Gastroesophageal sphincter (tissue), 4 donors: ENCODE data around the gene CYTH3. TPM values are rescaled to one million over a fixed set of nuclear protein-coding genes. Genes with fewer than 3 reads are reported as not detected.

Experiments used
- ATAC-seq: fragments of 150-250 bp; one replicate; pipeline ENCODE4 v1.9.1; 2016; ENCODE audit warnings: mild to moderate bottlenecking, moderate library complexity
- H3K27ac ChIP-seq, 4 donors: fragments of 200-600 bp; sonication (generic) in 3 of 4; 1 replicate in 3 of 4; 2 replicates in 1 of 4; pipeline ENCODE4 v1.5.1; 2016 to 2019
- H3K27me3 ChIP-seq: fragments of 200-600 bp; sonication (generic); one replicate; pipeline ENCODE4 v1.5.1; 2019
- H3K36me3 ChIP-seq, 2 donors: fragments of 200-600 bp; sonication (generic); one replicate each; pipeline ENCODE4 v1.5.1; 2019; ENCODE audit warnings: control low read depth in 1 of 2
- H3K4me1 ChIP-seq, 3 donors: fragments of 200-600 bp; sonication (generic); 1 replicate in 2 of 3; 2 replicates in 1 of 3; pipeline ENCODE4 v1.5.1; 2016 to 2019; ENCODE audit warnings: control low read depth in 2 of 3
- H3K4me3 ChIP-seq, 2 donors: fragments of 200-600 bp; sonication (generic); one replicate each; pipeline ENCODE4 v1.5.1; 2019; ENCODE audit warnings: mild to moderate bottlenecking in 1 of 2, moderate library complexity in 1 of 2
- H3K9me3 ChIP-seq, 3 donors: fragments of 200-600 bp; sonication (generic); one replicate each; pipeline ENCODE4 v1.5.1; 2017 to 2019; ENCODE audit warnings: control low read depth in 2 of 3
- EP300 ChIP-seq: sonication (generic); formaldehyde crosslinking; IDR thresholded peaks from one replicate; pipeline ENCODE4 v1.6.1; 2017; ENCODE audit warnings: antibody characterized with exemption, mild to moderate bottlenecking
- POLR2A ChIP-seq, 2 donors: fragments of 450-650 bp; IDR thresholded peaks; one replicate each; pipeline ENCODE4 v1.6.1; 2017; ENCODE audit warnings: antibody characterized with exemption in 2 of 2, mild to moderate bottlenecking in 2 of 2, moderate library complexity in 1 of 2
- POLR2AphosphoS5 ChIP-seq: sonication (generic); formaldehyde crosslinking; IDR thresholded peaks from one replicate; pipeline ENCODE4 v1.6.1; 2017; ENCODE audit warnings: antibody characterized with exemption
- WGBS, 2 donors: methylation state at CpG; one replicate each; pipeline ENCODE4 v1.1.5; 2018; ENCODE audit warnings: low coverage in 1 of 2; 5-methylcytosine and 5-hydroxymethylcytosine counted together
- small RNA-seq, 4 donors: library from RNA; depleted of rRNA; stranded (forward); fragments of <200 nt; gene quantifications; one replicate each; pipeline ENCODE3, GENCODE V24; 2016
- total RNA-seq, 4 donors: library from RNA; depleted of rRNA; stranded (reverse); fragments of >200 nt; gene quantifications; one replicate each; pipeline ENCODE4 v1.1.0, GENCODE V29; 2016
- TF ChIP-seq, protein P1 (sequence below), 4 experiments: fragments of 200-600 bp in 2 of 4; fragments of 450-650 bp in 2 of 4; sonication (generic) in 1 of 4; IDR thresholded peaks; one replicate each; pipeline ENCODE4 v1.5.1; 2017 to 2019; ENCODE audit warnings: antibody characterized with exemption in 4 of 4, mild to moderate bottlenecking in 2 of 4, moderate library complexity in 2 of 4

The CYTH3 gene
- total RNA-seq, 4 donors from 2014 or later: 25.8 to 61.9 (median 39.4) TPM

GRCh38 chr7:6123843-6124242 is 148.6 kb downstream of the CYTH3 start:
- Histone ChIP-seq H3K36me3 (peaks cover 0 to 88% of the 10 kb centered on the region in 2 donors), H3K9me3 (peaks cover 0 to 7% (median 0%) of the 10 kb centered on the region in 3 donors), H3K27me3 (no peaks in the 10 kb centered on the region), H3K27ac (no peak overlapping the region), H3K4me3 (no peak overlapping the region), H3K4me1 (no peaks in the 10 kb centered on the region)
- ATAC-seq: no peak
- 94 to 100% methylated on average over 2 to 8 of the region's 8 CpGs for WGBS, 2 donors
- TF ChIP-seq POLR2A (IDR thresholded peaks at IDR 0.05) (no peak), POLR2AphosphoS5 (no peak), EP300 (no peak)
- TF ChIP-seq, protein P1, sequence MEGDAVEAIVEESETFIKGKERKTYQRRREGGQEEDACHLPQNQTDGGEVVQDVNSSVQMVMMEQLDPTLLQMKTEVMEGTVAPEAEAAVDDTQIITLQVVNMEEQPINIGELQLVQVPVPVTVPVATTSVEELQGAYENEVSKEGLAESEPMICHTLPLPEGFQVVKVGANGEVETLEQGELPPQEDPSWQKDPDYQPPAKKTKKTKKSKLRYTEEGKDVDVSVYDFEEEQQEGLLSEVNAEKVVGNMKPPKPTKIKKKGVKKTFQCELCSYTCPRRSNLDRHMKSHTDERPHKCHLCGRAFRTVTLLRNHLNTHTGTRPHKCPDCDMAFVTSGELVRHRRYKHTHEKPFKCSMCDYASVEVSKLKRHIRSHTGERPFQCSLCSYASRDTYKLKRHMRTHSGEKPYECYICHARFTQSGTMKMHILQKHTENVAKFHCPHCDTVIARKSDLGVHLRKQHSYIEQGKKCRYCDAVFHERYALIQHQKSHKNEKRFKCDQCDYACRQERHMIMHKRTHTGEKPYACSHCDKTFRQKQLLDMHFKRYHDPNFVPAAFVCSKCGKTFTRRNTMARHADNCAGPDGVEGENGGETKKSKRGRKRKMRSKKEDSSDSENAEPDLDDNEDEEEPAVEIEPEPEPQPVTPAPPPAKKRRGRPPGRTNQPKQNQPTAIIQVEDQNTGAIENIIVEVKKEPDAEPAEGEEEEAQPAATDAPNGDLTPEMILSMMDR (IDR thresholded peaks at IDR 0.05): no peak

DNA sequence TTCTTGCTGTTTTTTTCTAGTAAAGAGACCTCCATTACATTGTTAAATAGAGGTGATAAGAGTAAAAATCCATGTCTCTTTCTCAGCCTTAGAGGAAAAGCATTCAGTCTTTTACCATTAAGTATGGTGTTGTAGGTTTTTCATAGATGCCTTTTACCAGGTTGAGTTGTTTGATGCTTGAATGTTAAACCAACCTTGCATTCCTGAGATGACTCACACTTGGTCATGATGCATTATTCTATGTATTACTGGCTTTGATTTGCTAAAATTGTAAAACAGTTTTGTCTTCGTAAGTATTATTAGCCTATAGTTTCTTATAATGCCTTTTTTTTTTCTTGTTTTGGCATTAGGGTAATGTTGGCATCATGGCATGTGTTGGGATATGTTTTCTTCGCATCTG is 151.3 kb downstream of the CYTH3 start:
- ATAC-seq: no peak
- 96 to 100% methylated on average over 2 of the region's 2 CpGs for WGBS, 2 donors
- Histone ChIP-seq H3K9me3 (peaks cover 0 to 7% (median 0%) of the 10 kb centered on the region in 3 donors), H3K27me3 (no peaks in the 10 kb centered on the region), H3K4me1 (no peaks in the 10 kb centered on the region), H3K27ac (no peak overlapping the region), H3K36me3 (peaks cover 3 to 91% of the 10 kb centered on the region in 2 donors), H3K4me3 (no peak overlapping the region)
- TF ChIP-seq, protein P1 (IDR thresholded peaks at IDR 0.05): no peak

- H3K27ac ChIP-seq: no peak overlapping the region
- no peak for ATAC-seq
- H3K4me3 ChIP-seq: no peak overlapping the region
- H3K36me3 ChIP-seq: peaks cover 12 to 93% of the 10 kb centered on the region in 2 donors
- TF ChIP-seq POLR2AphosphoS5: no peak
- TF ChIP-seq POLR2A (IDR thresholded peaks at IDR 0.05): no peak
- no peak for TF ChIP-seq EP300
- TF ChIP-seq, protein P1 (IDR thresholded peaks at IDR 0.05): no peak
- WGBS, 2 donors: 67 to 68% methylated on average over 2 of the region's 2 CpGs
- H3K9me3 ChIP-seq: peaks cover 0 to 7% (median 0%) of the 10 kb centered on the region in 3 donors
- H3K4me1 ChIP-seq: peaks cover 0 to 6% (median 0%) of the 10 kb centered on the region in 3 donors
- H3K27me3 ChIP-seq: no peaks in the 10 kb centered on the region
Observed at GRCh38 chr7:6117533-6117932, 154.9 kb downstream of the CYTH3 start.

DNA sequence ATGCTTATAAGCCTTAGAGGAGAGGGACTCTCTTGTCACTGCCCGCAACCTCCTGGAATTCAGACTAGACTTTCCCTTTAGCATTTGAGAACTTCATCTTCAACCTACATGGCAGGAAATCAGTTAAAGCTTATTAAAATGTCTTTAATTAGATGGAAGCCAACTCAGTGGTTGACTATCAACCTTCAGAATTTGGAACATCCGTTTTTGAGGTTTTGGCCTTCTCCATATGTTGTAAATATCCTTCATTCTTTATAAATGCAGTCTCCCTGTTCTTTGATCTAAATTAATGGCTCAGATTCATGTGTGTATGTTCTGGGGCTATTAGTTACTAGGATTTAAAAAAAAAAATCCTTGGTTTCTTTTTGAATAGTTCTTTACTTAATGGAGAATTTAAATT is 156.2 kb downstream of the CYTH3 start:
- WGBS, 2 donors: 57 to 85% methylated on average over 1 to 2 of the region's 2 CpGs
- peaks cover 12 to 93% of the 10 kb centered on the region in 2 donors for H3K36me3 ChIP-seq
- H3K9me3 ChIP-seq: peaks cover 0 to 3% (median 0%) of the 10 kb centered on the region in 3 donors
- no peaks in the 10 kb centered on the region for H3K27me3 ChIP-seq
- TF ChIP-seq POLR2AphosphoS5: no peak
- no peak for TF ChIP-seq EP300
- TF ChIP-seq, protein P1 (IDR thresholded peaks at IDR 0.05): no peak
- no peak for TF ChIP-seq POLR2A (IDR thresholded peaks at IDR 0.05)
- H3K27ac ChIP-seq: no peak overlapping the region
- peaks cover 0 to 6% (median 0%) of the 10 kb centered on the region in 3 donors for H3K4me1 ChIP-seq
- H3K4me3 ChIP-seq: no peak overlapping the region
- no peak for ATAC-seq

Small RNA genes within 50 kb of the gene (small RNA-seq; reads per million reads assigned to genes)
- 0 reads per million in 4 donors for gene RF00019

Other genes starting within 250 kb of the CYTH3 start
- under 1 TPM in 1 of 4 donors, not detected in 3; 0.27 TPM for gene ANKRD61, start 241.2 kb downstream of the CYTH3 start, total RNA-seq
- 100 to 1,000 TPM; 104 to 197 (median 116) TPM for gene EIF2AK1, start 213.4 kb downstream of the CYTH3 start, total RNA-seq
- gene USP42, start 167.7 kb downstream of the CYTH3 start, total RNA-seq: 10 to 100 TPM in 1 of 4 donors, 1 to 10 TPM in 3; 7.3 to 12.5 (median 9.7) TPM
- gene FAM220A, start 76.3 kb upstream of the CYTH3 start, total RNA-seq: 10 to 100 TPM; 11.6 to 21.6 (median 18.0) TPM
- gene RAC1, start 101.9 kb upstream of the CYTH3 start, total RNA-seq: 100 to 1,000 TPM; 102 to 170 (median 123) TPM
- 10 to 100 TPM in 1 of 4 donors, 1 to 10 TPM in 3; 6.7 to 10.8 (median 8.6) TPM for gene DAGLB, start 175.3 kb upstream of the CYTH3 start, total RNA-seq
- 10 to 100 TPM; 54.0 to 80.9 (median 64.2) TPM for gene KDELR2, start 211.5 kb upstream of the CYTH3 start, total RNA-seq